Stimulated activated memory B cell treated with anti-CD40 and anti-IgM and Interleukin-4, amounts not matched to agents 10 μg/mL and 1 μg/mL and 100 μg/mL, for 72 hours (primary cell): ENCODE data around the gene EPS8.

Experiments
- ATAC-seq: fragments of 150-1000 bp; cut with Tn5 transposase; 2 replicates; pipeline ENCODE4 v1.10.0; 2021
- H3K27ac Mint-ChIP-seq: one replicate; pipeline ENCODE4 v1.8.0; 2022; ENCODE audit warnings: mild to moderate bottlenecking, mixed read lengths
- H3K27me3 Mint-ChIP-seq: one replicate; pipeline ENCODE4 v1.8.0; 2022; ENCODE audit warnings: mixed read lengths
- H3K36me3 Mint-ChIP-seq: one replicate; pipeline ENCODE4 v1.8.0; 2022; ENCODE audit warnings: mixed read lengths
- H3K4me1 Mint-ChIP-seq: one replicate; pipeline ENCODE4 v1.8.0; 2022; ENCODE audit warnings: mixed read lengths
- H3K4me3 Mint-ChIP-seq: one replicate; pipeline ENCODE4 v1.8.0; 2022; ENCODE audit warnings: mild to moderate bottlenecking, moderate library complexity, mixed read lengths
- H3K9me3 Mint-ChIP-seq: one replicate; pipeline ENCODE4 v1.8.0; 2022; ENCODE audit warnings: mixed read lengths

Gene EPS8

DNA sequence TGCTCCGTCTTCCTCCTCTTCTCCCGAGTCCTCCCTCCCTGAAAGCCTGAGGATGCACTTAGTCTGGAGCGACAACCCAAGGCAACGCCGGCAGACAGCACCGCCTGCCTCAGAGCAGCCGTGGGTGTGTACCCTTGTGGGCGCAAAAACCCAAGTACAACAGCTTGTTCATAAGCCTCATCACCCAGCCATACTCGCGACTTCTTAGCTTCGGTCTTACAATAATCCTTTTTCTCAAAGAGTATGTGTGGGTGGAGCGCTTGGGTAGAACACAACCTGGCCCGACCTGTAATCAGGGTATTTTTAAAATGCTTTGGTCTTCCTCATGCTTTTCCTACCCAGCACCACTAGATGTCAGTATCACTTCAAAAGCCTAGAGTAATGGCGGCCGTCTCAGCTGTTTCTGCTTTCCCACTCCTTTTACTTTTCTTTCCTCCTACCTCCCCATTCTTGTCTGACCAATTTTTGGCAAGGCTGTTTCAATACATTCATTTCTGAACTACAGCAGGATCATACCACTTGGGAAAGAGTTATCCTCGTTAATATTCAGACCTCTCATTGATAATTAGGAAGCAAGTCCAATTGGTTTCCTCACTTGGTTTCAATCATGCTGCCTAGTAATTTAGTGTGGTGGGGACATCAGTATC lies 198.9 kb downstream of the EPS8 start:
- H3K9me3 Mint-ChIP-seq, result no peaks in the 10 kb centered on the region
- H3K36me3 Mint-ChIP-seq, result peaks cover 29% of the 10 kb centered on the region
- H3K4me3 Mint-ChIP-seq, result peak overlapping the region; percentile 75
- peak; percentile 83 for ATAC-seq
- H3K27me3 Mint-ChIP-seq, result no peaks in the 10 kb centered on the region
- peaks cover 9% of the 10 kb centered on the region for H3K4me1 Mint-ChIP-seq
- peak overlapping the region; percentile 76 for H3K27ac Mint-ChIP-seq

- H3K9me3 Mint-ChIP-seq, result no peaks in the 10 kb centered on the region
- no peaks in the 10 kb centered on the region for H3K27me3 Mint-ChIP-seq
- peaks cover 29% of the 10 kb centered on the region for H3K36me3 Mint-ChIP-seq
- H3K4me1 Mint-ChIP-seq, result peaks cover 9% of the 10 kb centered on the region
- peak overlapping the region; percentile 76 for H3K27ac Mint-ChIP-seq
- H3K4me3 Mint-ChIP-seq, result no peak overlapping the region
- no peak for ATAC-seq
Observed at GRCh38 chr12:15589328-15590032, 199.7 kb downstream of the EPS8 start.

- ATAC-seq, result no peak
- Mint-ChIP-seq H3K27me3 (no peaks in the 10 kb centered on the region), H3K36me3 (peaks cover 31% of the 10 kb centered on the region), H3K4me1 (no peaks in the 10 kb centered on the region), H3K4me3 (no peak overlapping the region), H3K9me3 (no peaks in the 10 kb centered on the region), H3K27ac (no peak overlapping the region)
Observed at GRCh38 chr12:15584366-15585041, 204.7 kb downstream of the EPS8 start.

- no peak overlapping the region for H3K27ac Mint-ChIP-seq
- H3K36me3 Mint-ChIP-seq, result peaks cover 36% of the 10 kb centered on the region
- no peak for ATAC-seq
- no peaks in the 10 kb centered on the region for H3K4me1 Mint-ChIP-seq
- no peaks in the 10 kb centered on the region for H3K9me3 Mint-ChIP-seq
- no peaks in the 10 kb centered on the region for H3K27me3 Mint-ChIP-seq
- no peak overlapping the region for H3K4me3 Mint-ChIP-seq
Observed at GRCh38 chr12:15583804-15584203, 205.4 kb downstream of the EPS8 start.

DNA sequence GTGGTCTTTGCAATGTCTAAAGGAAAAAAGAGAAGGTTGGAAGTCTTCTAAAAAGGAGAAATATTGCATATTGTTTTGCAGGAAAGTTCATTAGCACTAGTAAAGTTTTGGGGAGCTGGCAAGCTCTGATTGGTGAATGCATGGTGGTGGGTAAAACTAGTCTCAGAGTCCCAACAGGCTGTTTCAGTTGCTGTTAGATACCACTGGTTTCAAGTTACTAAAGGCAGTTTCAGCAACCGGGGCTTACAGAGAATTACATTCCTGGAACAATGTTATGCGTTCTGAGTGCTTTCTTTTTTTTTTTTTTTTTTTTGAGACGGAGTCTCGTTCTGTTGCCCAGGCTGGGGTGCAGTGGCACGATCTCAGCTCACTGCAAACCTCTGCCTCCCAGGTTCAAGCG lies 208.2 kb downstream of the EPS8 start:
- ATAC-seq, result no peak
- no peak overlapping the region for H3K27ac Mint-ChIP-seq
- H3K27me3 Mint-ChIP-seq, result no peaks in the 10 kb centered on the region
- peaks cover under 1% of the 10 kb centered on the region for H3K4me1 Mint-ChIP-seq
- H3K9me3 Mint-ChIP-seq, result no peaks in the 10 kb centered on the region
- H3K4me3 Mint-ChIP-seq, result no peak overlapping the region
- peaks cover 31% of the 10 kb centered on the region for H3K36me3 Mint-ChIP-seq

- ATAC-seq, result no peak
- Mint-ChIP-seq H3K9me3 (no peaks in the 10 kb centered on the region), H3K4me1 (peaks cover 6% of the 10 kb centered on the region), H3K36me3 (peaks cover 37% of the 10 kb centered on the region), H3K27me3 (no peaks in the 10 kb centered on the region), H3K27ac (no peak overlapping the region), H3K4me3 (no peak overlapping the region)
Observed at GRCh38 chr12:15580431-15580830, 208.8 kb downstream of the EPS8 start.

DNA sequence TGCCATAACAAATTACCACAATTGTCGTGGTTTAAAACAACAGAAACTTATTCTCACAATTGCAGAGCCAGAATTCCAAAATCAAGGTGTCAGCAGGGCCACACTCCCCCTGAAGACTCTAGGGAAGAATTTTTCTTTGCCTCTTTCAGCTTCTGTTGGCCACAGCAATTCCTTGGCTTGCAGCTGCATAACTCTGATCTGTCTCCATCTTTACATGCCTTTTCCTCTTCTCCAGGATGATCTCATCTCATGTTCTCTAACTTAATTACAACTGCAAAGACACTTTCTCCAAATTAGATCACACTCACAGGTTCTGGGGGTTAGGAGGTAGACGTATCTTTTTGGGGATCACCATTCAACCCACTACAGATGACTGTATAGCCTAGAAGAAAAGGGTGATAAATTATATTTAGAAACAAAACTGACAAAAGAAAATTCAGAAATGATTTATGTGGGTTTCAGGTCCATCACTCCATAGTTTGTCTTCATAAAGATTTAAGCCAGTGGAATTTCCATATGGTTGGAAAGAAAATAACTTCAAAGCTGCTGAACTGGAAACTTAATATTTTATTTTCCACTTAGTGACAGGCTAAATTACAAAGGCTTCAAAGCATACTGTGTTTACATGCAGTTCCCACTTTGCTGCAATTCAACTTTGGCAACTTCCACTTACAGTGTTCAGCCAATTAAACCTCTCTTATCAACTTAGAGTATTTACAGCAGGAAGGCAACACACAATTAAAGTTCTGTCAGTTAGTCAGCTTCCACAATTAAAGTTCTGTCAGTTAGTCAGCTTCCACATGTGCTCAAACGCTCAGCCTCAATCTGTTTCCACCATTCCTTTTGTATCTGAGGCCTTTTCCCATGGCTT lies 213.3 kb downstream of the EPS8 start:
- Mint-ChIP-seq H3K36me3 (peaks cover 31% of the 10 kb centered on the region), H3K27me3 (no peaks in the 10 kb centered on the region), H3K9me3 (no peaks in the 10 kb centered on the region), H3K4me1 (peaks cover 12% of the 10 kb centered on the region), H3K27ac (peak overlapping the region; percentile 32), H3K4me3 (no peak overlapping the region)
- no peak for ATAC-seq

DNA sequence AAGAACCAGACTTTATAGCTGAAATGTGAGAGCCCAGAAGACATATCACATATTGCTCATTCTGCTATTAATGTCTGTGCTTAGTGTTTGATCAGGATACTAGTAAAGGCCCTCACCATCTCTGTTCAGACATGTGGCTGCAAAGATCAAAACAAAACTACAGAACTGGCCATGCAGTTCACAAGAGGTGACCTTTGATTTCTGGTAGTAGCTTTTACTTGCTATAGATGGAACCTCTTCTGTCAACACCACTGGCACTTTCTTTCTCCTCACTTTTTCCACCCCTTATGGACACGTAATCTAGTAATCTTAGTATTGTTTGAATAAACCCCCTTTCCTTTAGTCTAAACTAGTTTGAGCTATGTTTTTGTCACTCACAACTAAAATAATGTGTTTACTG lies 214.8 kb downstream of the EPS8 start:
- H3K9me3 Mint-ChIP-seq, result no peaks in the 10 kb centered on the region
- H3K27ac Mint-ChIP-seq, result no peak overlapping the region
- H3K27me3 Mint-ChIP-seq, result no peaks in the 10 kb centered on the region
- ATAC-seq, result no peak
- peaks cover 26% of the 10 kb centered on the region for H3K4me1 Mint-ChIP-seq
- H3K4me3 Mint-ChIP-seq, result no peak overlapping the region
- H3K36me3 Mint-ChIP-seq, result peaks cover 21% of the 10 kb centered on the region
